A549 (cell line): Measurements from ENCODE around the gene SMC6. TPM values are rescaled to one million over a fixed set of nuclear protein-coding genes. Genes with fewer than 3 reads are reported as not detected.
A peak's percentile ranks its signal among the peaks of the same experiment; 100 is the strongest.

Source experiments
- ATAC-seq, 2 experiments: fragments of 200-7000 bp in 1 of 2; fragments of >200 bp in 1 of 2; cut with Nextera tagmentation in 1 of 2; cut with Tn5 transposase in 1 of 2; 3 replicates each; pipeline versions ENCODE4 v1.8.0 to v1.9.1; 2018 to 2020; ENCODE audit warnings: mild to moderate bottlenecking in 1 of 2, moderate library complexity in 1 of 2
- CTCF ChIA-PET: fragments of 300-600 bp; sonication (Branson Sonifier 250); formaldehyde crosslinking; extraction: SDS; loops from one replicate; lab custom pipeline; 2021; ENCODE audit warnings: antibody characterized with exemption, inconsistent platforms; lab: Yijun Ruan, JAX
- POLR2A ChIA-PET: fragments of 350-600 bp; formaldehyde crosslinking; extraction: SDS; loops from one replicate; lab custom pipeline; 2021; ENCODE audit warnings: antibody characterized with exemption, inconsistent platforms; lab: Yijun Ruan, JAX
- DNase-seq, 2 experiments: peaks; one replicate each; pipeline versions ENCODE4 v3.0.0 to v3.0.0-alpha.2; 2011 to 2016; ENCODE audit warnings: low read depth in 1 of 2, low spot score in 1 of 2
- FAIRE-seq: peaks from 2 replicates; lab custom pipeline; 2011; peaks lifted over from hg19 to GRCh38; lab: Jason Lieb, UNC
- H3K27ac ChIP-seq, 2 experiments: fragments of >200 bp; sonication (Bioruptor Twin); formaldehyde crosslinking; 3 replicates each; pipeline ENCODE4 v1.5.1; 2016 to 2017
- H3K4me1 ChIP-seq: fragments of >200 bp; sonication (Bioruptor Twin); formaldehyde crosslinking; 3 replicates; pipeline ENCODE4 v1.6.1; 2016
- H3K4me2 ChIP-seq: fragments of >200 bp; sonication (Bioruptor Twin); formaldehyde crosslinking; 3 replicates; pipeline ENCODE4 v1.6.1; 2016
- H3K4me3 ChIP-seq: fragments of >200 bp; sonication (Bioruptor Twin); formaldehyde crosslinking; 3 replicates; pipeline ENCODE4 v1.5.1; 2016
- H3K9me3 ChIP-seq: fragments of >200 bp; sonication (Bioruptor Twin); formaldehyde crosslinking; 3 replicates; pipeline ENCODE4 v1.6.1; 2016
- CTCF ChIP-seq: fragments of >200 bp; sonication (Bioruptor Twin); formaldehyde crosslinking; IDR thresholded peaks from 3 replicates; pipeline ENCODE4 v1.5.1; 2016
- EHF ChIP-seq: fragments of 250-450 bp; sonication (Bioruptor Pico); IDR thresholded peaks from 2 replicates; pipeline ENCODE4 v1.5.0; 2020; ENCODE audit warnings: mild to moderate bottlenecking
- EHMT2 ChIP-seq: fragments of 200-600 bp; sonication (generic); IDR thresholded peaks from 2 replicates; pipeline ENCODE4 v1.6.1; 2016; ENCODE audit warnings: antibody characterized with exemption, low read depth, mild to moderate bottlenecking, moderate library complexity
- HEYL ChIP-seq: fragments of 250-450 bp; sonication (Bioruptor Pico); IDR thresholded peaks from 2 replicates; pipeline ENCODE4 v1.8.0; 2021; ENCODE audit warnings: mild to moderate bottlenecking, moderate library complexity
- HOXB5 ChIP-seq: fragments of 250-450 bp; sonication (Bioruptor Pico); IDR thresholded peaks from 2 replicates; pipeline ENCODE4 v1.5.0; 2020; ENCODE audit warnings: mild to moderate bottlenecking, moderate library complexity
- JUN ChIP-seq, 2 experiments: fragments of >200 bp; sonication (Bioruptor Twin); formaldehyde crosslinking; IDR thresholded peaks; 2 replicates in 1 of 2; 3 replicates in 1 of 2; pipeline ENCODE4 v1.6.1; 2016 to 2017
- MAFK ChIP-seq: fragments of 450-650 bp; IDR thresholded peaks from 2 replicates; pipeline ENCODE4 v1.6.1; 2014; ENCODE audit not compliant: partially characterized antibody
- NFE2L2 ChIP-seq: fragments of 150-350 bp; conservative IDR thresholded peaks from 2 replicates; pipeline ENCODE4 v1.6.1; 2014; ENCODE audit warnings: low read length
- PHF8 ChIP-seq: fragments of 200-600 bp; sonication (generic); IDR thresholded peaks from 2 replicates; pipeline ENCODE4 v1.6.1; 2016; ENCODE audit warnings: low read depth, mild to moderate bottlenecking, antibody characterized with exemption, moderate library complexity, borderline replicate concordance
- POLR2AphosphoS2 ChIP-seq: conservative IDR thresholded peaks from 2 replicates; pipeline ENCODE4 v1.6.1; 2012; ENCODE audit warnings: low read length, improper control_type of control experiment, inconsistent platforms
- RARB ChIP-seq: fragments of 250-450 bp; sonication (Bioruptor Pico); IDR thresholded peaks from 2 replicates; pipeline ENCODE4 v1.8.0; 2021; ENCODE audit warnings: mild to moderate bottlenecking, moderate library complexity
- REST ChIP-seq: fragments of 200-600 bp; sonication (generic); IDR thresholded peaks from 2 replicates; pipeline ENCODE4 v1.6.1; 2016; ENCODE audit warnings: antibody characterized with exemption, mild to moderate bottlenecking, moderate library complexity
- RNF2 ChIP-seq: fragments of 200-600 bp; sonication (generic); IDR thresholded peaks from 2 replicates; pipeline ENCODE4 v1.6.1; 2016; ENCODE audit warnings: low read depth, mild to moderate bottlenecking, antibody characterized with exemption, moderate library complexity, borderline replicate concordance
- TP53 ChIP-seq: fragments of 250-450 bp; sonication (Bioruptor Pico); IDR thresholded peaks from 2 replicates; pipeline ENCODE4 v1.5.0; 2021; ENCODE audit warnings: mild to moderate bottlenecking, moderate library complexity
- WGBS: methylation state at CpG from one replicate; pipeline ENCODE4 v1.1.6; 2017; ENCODE audit errors: missing lambda C conversion rate; 5-methylcytosine and 5-hydroxymethylcytosine counted together
- polyA plus RNA-seq, 4 experiments: library from polyadenylated mRNA; depleted of rRNA in 3 of 4; stranded (reverse); fragments of >200 nt; fragmentation: RNase III in 1 of 4; extraction: RNeasy Plus Mini Kit Qiagen cat#74134 plus additional on column Dnase treatment in 1 of 4; gene quantifications; 2 replicates in 3 of 4; 3 replicates in 1 of 4; pipeline ENCODE4 v1.2.3, GENCODE V29; 2011 to 2017
- TF ChIP-seq, protein P1 (sequence below): fragments of >200 bp; sonication (Bioruptor Twin); formaldehyde crosslinking; IDR thresholded peaks from 2 replicates; pipeline ENCODE4 v1.6.1; 2016

SMC6 gene
- polyA plus RNA-seq, 2 of the 4 experiments (the other 2 are of a cell fraction): 29.9 to 51.6 TPM

DNA sequence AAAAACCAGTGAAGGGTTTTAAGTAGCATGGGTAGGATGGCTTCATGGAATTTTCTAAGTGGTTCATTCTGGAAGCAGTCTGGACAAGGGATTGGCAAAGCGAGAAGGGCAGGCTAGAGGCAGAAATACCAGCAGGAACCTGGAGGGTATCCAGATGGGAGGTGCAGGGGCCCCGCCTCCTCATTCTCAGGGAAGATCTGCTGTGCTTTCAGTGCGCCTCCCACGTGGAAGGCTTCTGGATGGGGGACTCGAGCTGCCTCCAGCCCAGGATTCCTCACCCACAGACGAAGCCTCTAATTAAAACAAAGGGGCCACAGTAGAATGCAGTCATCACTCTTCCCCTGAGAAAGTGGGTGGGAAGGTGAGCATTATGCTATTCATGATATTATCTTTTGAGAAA lies 133.3 kb downstream of the SMC6 start:
- peak; percentile 20 to 23; a peak in 1 of 6 replicates for ATAC-seq
- H3K4me1 ChIP-seq: peaks cover 13% of the 10 kb centered on the region; the same call in 1 of the 3 replicates
- 45% methylated on average over 6 of the region's 6 CpGs for WGBS
- H3K9me3 ChIP-seq: no peaks in the 10 kb centered on the region
- no peak overlapping the region; the same call in 2 of the 3 replicates for H3K4me2 ChIP-seq
- no peak overlapping the region for H3K4me3 ChIP-seq
- TF ChIP-seq JUN (IDR thresholded peaks at IDR 0.05) (no peak), NFE2L2 (no peak)
- ChIA-PET CTCF (no interaction called here), POLR2A (no interaction called here)
- no peak for DNase-seq
- FAIRE-seq: no peak
- no peak overlapping the region for H3K27ac ChIP-seq

DNA sequence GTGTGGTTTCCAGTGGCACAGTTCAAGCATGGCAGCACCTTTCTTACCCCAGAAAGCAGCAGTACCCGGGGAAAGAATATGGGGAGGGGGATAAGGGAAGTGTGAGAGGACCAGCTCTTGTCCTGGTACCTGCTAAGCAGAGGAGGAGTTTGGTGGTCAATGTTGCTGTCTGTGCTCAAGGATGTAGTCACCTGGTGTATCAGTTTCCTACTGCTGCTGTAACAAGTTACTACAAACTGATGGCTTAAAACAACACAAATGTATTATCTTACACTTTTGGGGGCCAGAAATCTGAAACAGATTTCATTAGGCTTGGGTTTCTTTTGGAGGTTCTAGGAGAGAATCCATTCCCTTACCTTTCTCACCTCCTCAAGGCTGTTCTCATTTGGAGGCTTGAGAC lies 135.7 kb downstream of the SMC6 start:
- no peak overlapping the region for H3K4me3 ChIP-seq
- H3K4me1 ChIP-seq: peaks cover 13% of the 10 kb centered on the region; the same call in 1 of the 3 replicates
- POLR2A ChIA-PET: no interaction called here
- CTCF ChIA-PET: interaction anchor here (2.3 kb wide), 1 partner anchor 28 kb away, joined by 8 read pairs; no protein-coding TSS in a partner anchor
- DNase-seq (no peak), FAIRE-seq (no peak), ATAC-seq (no peak)
- no peak overlapping the region for H3K27ac ChIP-seq
- no peak overlapping the region for H3K4me2 ChIP-seq
- no peak for TF ChIP-seq RARB
- WGBS: 0% methylated on average over 1 of the region's 1 CpG
- no peaks in the 10 kb centered on the region for H3K9me3 ChIP-seq

DNA sequence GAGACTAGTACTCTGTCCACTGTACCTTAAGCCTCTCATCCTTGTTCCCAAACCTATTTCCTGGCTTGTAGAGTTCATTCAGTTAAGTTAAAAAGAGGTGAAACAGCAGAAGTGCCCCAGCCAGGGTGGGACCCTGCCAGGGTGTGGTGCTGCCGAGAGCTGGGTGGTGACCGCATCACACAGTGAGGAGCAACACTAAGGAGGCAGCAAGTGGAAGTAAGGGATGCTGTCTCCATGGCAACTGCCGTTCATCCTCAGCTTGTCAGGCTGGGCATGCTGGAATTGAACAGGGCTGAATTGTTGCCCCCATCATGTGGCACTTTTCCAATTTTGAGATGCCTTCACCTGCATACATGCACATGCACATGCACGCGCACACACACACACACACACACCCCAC lies 136.1 kb downstream of the SMC6 start:
- CTCF ChIA-PET: interaction anchor here (2.1 to 2.3 kb wide), 2 partner anchors 11 to 29 kb away, joined by 6 to 8 read pairs; no protein-coding TSS in a partner anchor
- WGBS: 61% methylated on average over 5 of the region's 5 CpGs
- Histone ChIP-seq H3K4me3 (no peak overlapping the region), H3K4me2 (no peak overlapping the region), H3K9me3 (no peaks in the 10 kb centered on the region), H3K4me1 (peaks cover 13% of the 10 kb centered on the region; the same call in 1 of the 3 replicates), H3K27ac (no peak overlapping the region)
- ATAC-seq: no peak
- DNase-seq: no peak
- POLR2A ChIA-PET: no interaction called here
- FAIRE-seq: no peak
- TF ChIP-seq NFE2L2 (no peak), RNF2 (no peak)

- CTCF ChIA-PET: interaction anchor here (1.1 to 2.3 kb wide), 3 partner anchors 12 to 30 kb away, joined by 3 to 8 read pairs (median 6); no protein-coding TSS in a partner anchor
- TF ChIP-seq HEYL (CRISPR knock-in tag) (no peak), POLR2AphosphoS2 (no peak), HOXB5 (no peak), MAFK (no peak), PHF8 (no peak), EHF (CRISPR knock-in tag) (no peak), TP53 (CRISPR knock-in tag) (no peak), REST (no peak), EHMT2 (no peak), JUN (IDR thresholded peaks at IDR 0.05) (no peak), CTCF (no peak)
- TF ChIP-seq, protein P1, sequence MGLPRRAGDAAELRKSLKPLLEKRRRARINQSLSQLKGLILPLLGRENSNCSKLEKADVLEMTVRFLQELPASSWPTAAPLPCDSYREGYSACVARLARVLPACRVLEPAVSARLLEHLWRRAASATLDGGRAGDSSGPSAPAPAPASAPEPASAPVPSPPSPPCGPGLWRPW: no peak
- 31% methylated on average over 1 of the region's 1 CpG for WGBS
- DNase-seq (no peak), ATAC-seq (no peak), FAIRE-seq (no peak)
- Histone ChIP-seq H3K9me3 (no peaks in the 10 kb centered on the region), H3K27ac (no peak overlapping the region), H3K4me1 (peaks cover 9% of the 10 kb centered on the region; the same call in 1 of the 3 replicates), H3K4me2 (no peak overlapping the region), H3K4me3 (no peak overlapping the region)
- POLR2A ChIA-PET: no interaction called here
These were observed 137.2 kb downstream of the SMC6 start for GRCh38 chr2:17616405-17616804.
